NCI-H69 (cell line): ENCODE results near the gene DVL3.
A peak's percentile ranks its signal among the peaks of the same experiment; 100 is the strongest.
"Not testable (repeated sequence)": the region's sequence is repeated elsewhere in the genome, so short reads cannot be mapped to it uniquely, and the experiment has no call there.

Source experiments
- DNase-seq: peaks from one replicate; lab custom pipeline; 2025; lab: John Stamatoyannopoulos, UW

The DVL3 gene

GRCh38 chr3:184154885-184155643 is at the start of gene DVL3:
Gene DVL3, plus strand, starts transcription at chr3:184155377. Its CDS starts 259 bp downstream, at chr3:184155636.
- DNase-seq: peak; percentile 88

- no peak for DNase-seq
Observed at GRCh38 chr3:184110316-184110725, 44.9 kb upstream of the DVL3 start.

DNA sequence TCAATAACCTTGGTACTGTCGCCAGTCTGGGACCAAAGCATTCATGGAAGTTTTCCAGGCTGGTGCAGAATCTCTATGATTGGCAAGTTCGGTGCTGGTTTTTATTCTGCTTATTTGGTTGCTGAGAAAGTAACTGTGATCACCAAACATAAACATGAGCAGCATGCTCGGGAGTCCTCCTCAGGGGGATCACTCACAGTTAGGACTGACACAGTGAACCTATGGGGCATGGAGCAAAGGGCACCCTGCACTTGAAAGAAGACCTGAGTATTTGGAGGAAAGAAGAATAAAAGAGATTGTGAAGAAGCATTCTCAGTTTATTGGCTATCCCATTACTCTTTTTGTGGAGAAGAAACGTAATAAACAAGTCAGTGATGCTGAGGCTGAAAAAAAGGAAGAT is 39.2 kb upstream of the DVL3 start:
- DNase-seq: no peak

GRCh38 chr3:184117636-184118035 is 37.5 kb upstream of the DVL3 start:
- DNase-seq: peak; percentile 66

DNA sequence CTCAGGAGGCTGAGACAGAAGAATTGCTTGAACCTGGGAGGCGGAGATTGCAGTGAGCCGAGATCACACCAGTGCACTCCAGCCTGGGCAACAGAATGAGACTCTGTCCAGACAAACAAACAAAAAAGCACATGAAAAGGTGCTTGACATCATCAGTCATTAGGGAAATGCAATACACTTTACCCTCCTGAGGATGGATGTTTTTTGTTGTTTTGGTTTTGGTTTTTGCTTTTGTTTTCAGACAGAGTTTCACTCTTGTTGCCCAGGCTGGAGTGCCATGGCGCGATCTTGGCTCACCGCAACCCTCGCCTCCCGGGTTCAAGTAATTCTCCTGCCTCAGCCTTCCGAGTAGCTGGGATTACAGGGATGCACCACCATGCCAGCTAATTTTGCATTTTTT is 34.1 kb upstream of the DVL3 start:
- not testable (repeated sequence) for DNase-seq

GRCh38 chr3:184126006-184126405 is 29.2 kb upstream of the DVL3 start:
- no peak for DNase-seq

- peak; percentile 59 for DNase-seq
Observed at GRCh38 chr3:184129012-184129411, 26.2 kb upstream of the DVL3 start.

DNA sequence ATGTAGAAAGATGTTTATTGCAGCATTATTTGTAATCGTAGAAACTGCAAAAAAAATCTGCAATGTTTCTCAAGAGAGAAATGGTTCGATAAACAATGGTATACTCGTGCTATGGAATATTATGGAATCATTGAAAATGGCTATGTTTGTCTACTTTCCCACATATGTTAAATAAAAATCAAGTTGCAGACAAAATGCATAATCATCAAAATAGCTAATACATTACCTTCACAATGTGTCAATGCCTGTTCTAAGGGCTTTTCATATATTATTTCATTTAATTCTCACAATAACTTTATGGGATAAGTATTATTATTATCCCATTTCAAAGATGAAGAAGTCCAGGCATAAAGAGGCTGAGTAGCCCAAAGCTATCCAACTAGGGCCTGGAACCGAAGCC is 22.2 kb upstream of the DVL3 start:
- DNase-seq: no peak

- peak; percentile 96 for DNase-seq
Observed at GRCh38 chr3:184133840-184134745, 21.1 kb upstream of the DVL3 start.

GRCh38 chr3:184134746-184135148 is 20.4 kb upstream of the DVL3 start:
- DNase-seq: peak; percentile 82

GRCh38 chr3:184135149-184135910 is 19.8 kb upstream of the DVL3 start, which contains the start of gene EIF2B5:
Gene EIF2B5, plus strand, starts transcription at chr3:184135358. Its CDS starts 28 bp downstream, at chr3:184135386.
- peak; percentile 99 for DNase-seq

DNA sequence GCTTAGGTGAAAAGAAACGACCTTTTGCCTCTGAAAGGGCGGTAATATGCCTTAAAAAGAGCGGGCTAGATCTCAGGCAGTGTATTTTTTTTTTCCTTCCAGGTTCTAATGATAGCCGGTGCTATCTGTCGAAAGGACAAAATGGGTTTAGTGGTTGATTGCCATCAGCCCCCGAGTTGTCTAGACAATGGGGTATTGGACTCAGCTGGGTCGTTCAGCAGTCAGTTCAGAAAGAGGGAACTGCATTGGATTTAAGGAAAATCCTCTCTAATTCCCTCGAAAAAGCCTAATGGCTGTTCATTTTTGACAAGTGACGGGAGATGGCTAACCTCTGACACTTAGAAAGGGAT is 19.3 kb upstream of the DVL3 start:
- DNase-seq: no peak

GRCh38 chr3:184140436-184140835 is 14.7 kb upstream of the DVL3 start:
- no peak for DNase-seq

DNA sequence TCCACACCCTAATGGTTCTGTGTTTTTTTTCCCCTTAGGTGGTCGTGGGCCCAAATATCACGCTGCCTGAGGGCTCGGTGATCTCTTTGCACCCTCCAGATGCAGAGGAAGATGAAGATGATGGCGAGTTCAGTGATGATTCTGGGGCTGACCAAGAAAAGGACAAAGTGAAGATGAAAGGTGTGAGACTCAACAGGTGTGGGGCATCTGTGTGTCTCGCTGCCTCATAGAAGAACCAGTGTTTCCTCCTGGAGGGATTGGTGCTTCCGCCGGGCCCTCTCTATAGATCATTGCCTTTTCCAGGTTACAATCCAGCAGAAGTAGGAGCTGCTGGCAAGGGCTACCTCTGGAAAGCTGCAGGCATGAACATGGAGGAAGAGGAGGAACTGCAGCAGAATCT is 13.0 kb upstream of the DVL3 start:
- no peak for DNase-seq

- DNase-seq: no peak
Observed at GRCh38 chr3:184143327-184143726, 11.8 kb upstream of the DVL3 start.

GRCh38 chr3:184144505-184144904 is 10.7 kb upstream of the DVL3 start:
- DNase-seq: no peak

DNA sequence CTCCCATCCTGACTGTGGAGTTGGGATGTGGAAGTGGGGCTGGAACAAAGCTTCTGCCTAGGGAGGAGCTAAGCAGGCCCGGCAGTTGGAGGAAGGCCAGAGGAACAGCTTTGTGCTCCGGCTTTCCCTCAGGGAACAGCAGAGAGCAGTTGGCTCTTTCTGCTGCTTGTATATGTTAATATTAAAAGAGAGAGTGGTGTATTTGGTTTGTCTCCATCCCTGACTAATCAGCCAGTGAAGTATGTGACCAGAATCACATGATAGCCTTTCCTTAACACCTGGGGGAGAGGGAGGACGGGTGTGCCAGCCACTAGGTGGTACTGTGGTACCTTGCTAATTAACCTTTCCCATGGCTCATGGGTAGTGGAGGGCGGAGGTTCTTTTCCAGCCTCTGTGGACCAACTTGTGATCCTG is 10.1 kb upstream of the DVL3 start:
- DNase-seq: peak; percentile 70

- DNase-seq: no peak
Observed at GRCh38 chr3:184145751-184146270, 9.4 kb upstream of the DVL3 start.

DNA sequence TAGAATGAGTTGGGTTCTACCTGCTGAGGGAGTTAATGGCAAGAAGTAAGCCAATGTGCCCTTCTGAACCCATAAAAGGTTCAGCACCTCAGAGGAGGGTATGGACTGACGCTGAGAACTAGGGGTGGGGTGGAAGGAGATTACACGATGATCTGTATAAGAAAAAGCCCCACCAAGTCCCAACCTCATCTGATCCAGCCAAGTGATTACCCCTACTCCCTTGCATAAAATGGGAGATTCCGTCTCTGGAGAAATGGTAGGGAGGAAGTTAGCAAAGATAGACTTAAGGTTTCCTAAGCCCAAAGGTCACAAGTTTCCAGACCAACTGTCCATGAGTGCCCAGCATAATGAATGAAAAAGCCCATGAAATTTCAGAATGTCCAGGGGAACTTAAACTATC is 7.1 kb upstream of the DVL3 start:
- no peak for DNase-seq

DNA sequence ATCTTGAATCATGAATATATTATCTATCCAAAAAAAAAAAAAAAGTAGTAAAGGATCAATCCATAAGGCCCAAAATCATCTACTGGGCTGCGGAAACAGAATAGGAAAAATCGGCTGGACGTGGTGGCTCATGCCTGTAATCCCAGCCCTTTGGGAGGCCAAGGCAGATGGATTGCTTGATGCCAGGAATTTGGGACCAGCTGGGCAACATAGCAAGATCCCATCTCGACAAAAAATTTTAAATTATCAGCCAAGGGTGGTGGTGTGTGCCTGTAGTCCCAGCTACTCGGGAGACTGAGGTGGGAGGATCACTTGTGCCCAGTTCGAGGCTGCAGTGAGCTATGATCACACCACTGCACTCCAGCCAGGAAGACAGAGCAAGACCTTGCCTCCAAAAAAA is 6.1 kb upstream of the DVL3 start:
- no peak for DNase-seq

GRCh38 chr3:184149770-184150169 is 5.4 kb upstream of the DVL3 start:
- not testable (repeated sequence) for DNase-seq
